HG02885 (cell line): Measurements from ENCODE around the gene PPM1B.
A peak's percentile ranks its signal among the peaks of the same experiment; 100 is the strongest.
"Not testable (repeated sequence)": the region's sequence is repeated elsewhere in the genome, so short reads cannot be mapped to it uniquely, and the experiment has no call there.

ENCODE experiments used
- ATAC-seq: cut with Tn5 transposase; IDR thresholded peaks from one replicate; pipeline ENCODE4 v1.9.1; 2021; ENCODE audit warnings: mild to moderate bottlenecking; ENCODE audit not compliant: unreplicated experiment, poor library complexity

The PPM1B gene

DNA sequence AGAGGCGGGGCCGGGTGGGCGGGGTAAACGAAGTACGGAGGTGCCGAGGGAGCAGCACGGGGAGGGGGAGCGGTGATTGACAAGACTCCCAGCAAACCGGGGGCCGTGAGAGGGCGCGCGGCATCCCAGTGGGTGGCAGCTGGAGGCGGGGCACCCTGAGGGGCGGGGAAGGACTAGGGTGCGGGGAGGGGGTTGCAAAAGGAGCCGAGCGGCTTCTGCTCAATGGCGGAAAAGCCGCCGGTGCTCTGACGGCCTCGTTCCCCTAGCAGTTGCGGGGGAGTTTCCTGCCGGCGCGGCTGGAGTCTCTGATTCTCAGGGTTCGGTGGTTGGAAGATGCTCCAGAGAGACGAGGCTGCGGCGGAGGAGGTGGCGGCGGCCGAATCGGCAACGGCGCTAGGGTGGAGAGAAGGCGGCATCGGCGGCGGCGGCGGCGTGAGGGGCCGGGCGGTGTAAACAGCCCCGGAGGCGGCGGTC, at the start of gene PPM1B:
TSS of gene PPM1B (plus strand) at position 195 of the 474 bp plus-strand sequence. CDS start 32,325 bp downstream, outside the sequence.
- ATAC-seq, result peak; percentile 73

DNA sequence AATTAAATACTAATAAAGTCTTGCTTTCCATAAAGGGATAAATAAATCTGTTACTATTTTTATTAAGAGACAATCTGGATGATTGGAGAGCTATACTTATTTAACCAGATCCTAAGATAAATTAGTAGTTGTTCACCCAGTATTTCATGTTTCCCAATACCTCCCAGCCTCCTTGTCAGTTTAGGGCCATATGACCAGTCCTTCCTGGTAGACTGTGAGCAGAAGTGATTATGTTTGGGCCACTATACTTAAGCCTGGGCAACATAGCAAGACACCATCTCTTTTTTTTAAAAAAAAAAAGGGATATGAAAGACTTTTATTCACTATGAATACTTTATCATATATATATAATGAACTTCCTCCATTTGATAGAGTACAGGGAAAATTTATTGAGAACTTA, 48.8 kb upstream of the PPM1B start:
- ATAC-seq, result no peak

GRCh38 chr2:44120428-44120827, 48.2 kb upstream of the PPM1B start:
- no peak for ATAC-seq

DNA sequence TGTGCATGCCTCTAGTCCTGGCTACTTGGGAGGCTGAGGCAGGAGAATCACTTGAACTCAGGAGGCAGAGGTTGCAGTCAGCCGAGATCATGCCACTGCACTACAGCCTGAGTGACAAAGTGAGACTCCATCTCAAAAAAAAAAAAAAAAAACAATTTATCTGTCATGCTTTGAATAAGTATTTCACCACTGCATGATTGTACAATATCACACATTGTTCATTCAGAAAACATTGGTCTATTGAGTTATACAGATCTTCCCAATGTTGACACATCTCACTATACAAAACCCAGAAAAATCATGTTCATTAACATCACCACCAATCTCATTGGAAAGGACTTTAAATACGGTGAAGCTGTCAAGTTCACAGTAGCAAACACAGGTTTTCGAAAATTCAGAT, 46.8 kb upstream of the PPM1B start:
- ATAC-seq, result no peak

GRCh38 chr2:44124500-44124899, 44.2 kb upstream of the PPM1B start:
- ATAC-seq, result no peak

DNA sequence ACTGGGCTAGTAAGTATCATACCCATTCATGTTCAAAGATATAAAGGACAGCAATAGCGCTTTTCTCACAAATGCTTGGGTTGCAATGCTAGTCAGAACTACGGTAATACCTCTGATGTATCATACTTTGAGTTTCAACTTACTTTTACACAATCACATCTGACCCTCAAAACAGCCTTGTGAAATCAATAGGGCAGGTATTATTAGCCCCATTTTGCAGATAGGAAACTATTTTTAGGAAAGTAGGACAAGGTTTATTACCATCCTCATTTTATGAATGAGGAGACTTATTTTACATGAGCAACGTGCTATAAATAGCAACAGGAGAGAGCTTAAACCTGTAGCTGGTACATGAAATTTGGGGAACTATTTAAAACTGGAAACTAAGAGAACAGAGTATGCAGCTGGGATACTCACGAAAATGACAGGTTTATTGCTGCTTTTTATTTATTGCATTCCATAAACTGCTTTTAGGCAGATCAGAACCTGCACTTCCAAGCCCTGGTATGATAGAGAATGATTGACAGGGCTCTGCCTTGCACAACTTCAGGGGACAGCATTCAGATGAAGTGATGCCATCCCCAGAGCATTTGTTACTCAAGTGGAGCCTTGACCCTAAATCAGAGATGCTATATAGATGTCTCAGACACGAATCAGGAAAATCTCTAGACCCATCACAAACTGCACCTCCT, 42.4 kb upstream of the PPM1B start:
- no peak for ATAC-seq

DNA sequence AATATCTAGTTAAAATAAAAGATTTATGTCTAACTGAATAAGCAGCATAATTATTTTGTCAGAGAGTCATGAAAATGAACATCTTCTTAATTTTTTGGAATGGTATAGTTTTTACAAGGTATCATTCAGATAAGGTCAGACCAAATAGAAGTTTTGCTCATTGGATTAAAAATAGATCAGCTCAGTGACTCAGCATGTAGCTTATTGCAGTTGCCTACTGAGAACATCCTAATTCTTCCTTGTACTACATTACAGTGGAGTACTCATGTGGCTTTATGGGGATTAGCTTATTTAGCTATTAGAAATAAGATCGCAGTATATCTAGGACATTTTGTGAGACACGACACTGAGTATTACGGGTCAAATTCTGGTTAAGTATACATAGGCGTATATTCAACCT, 38.2 kb upstream of the PPM1B start:
- no peak for ATAC-seq

- no peak for ATAC-seq
Observed at GRCh38 chr2:44131177-44131576, 37.5 kb upstream of the PPM1B start.

DNA sequence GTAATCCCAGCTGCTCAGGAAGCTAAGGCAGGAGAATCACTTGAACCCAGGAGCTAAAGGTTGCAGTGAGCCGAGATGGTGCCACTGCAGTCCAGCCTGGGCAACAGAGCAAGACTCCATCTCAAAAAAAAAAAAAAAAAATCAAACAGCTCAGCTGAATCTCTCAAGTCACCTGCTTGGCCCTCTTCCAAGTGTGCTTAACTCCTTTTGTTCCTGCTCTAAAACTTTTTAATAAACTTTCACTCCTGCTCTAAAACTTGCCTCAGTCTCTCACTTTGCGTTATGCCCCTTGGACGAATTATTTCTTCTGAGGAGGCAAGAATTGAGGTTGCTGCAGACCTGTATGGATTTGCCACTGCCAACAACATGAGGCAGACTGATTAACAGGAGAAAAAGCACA, 35.1 kb upstream of the PPM1B start:
- ATAC-seq, result not testable (repeated sequence)

GRCh38 chr2:44134848-44135247, 33.8 kb upstream of the PPM1B start:
- ATAC-seq, result no peak

DNA sequence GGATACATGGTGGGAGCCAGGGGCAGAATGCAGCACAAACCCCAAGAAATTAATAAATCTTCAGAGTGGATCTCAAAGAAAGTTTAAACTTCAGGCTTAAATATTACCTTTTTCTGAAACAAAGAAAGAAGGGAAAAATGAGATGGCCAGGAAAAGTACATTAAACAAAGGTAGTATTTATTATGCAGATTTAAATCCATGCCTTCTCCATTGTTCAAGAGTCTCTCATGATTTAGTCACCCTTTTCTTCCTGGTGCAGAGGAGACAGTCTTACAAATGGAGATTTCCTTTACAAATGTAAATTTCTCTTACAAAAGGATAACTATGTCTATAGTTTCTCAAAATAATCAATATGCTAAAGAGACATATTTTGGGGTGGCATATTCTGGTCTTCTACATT, 33.4 kb upstream of the PPM1B start:
- ATAC-seq, result no peak

DNA sequence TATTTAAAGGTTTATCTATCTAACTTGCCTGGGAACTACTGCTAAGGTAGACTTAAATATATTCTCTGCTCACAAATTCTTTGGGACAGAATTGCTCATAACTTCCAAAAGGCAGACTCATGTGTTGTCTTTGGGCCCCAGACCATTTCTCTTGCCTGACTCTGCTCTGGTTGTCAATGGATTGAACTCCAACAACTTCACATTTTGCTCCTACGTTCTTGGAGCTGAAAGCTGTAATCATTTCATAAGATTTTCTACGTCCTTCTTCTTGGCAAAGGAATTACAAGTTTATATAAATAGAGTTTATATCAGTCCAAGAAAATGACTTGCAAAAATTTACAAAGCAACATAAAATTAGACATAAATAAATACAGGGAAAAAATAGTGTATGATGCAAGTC, 32.9 kb upstream of the PPM1B start:
- ATAC-seq, result no peak

DNA sequence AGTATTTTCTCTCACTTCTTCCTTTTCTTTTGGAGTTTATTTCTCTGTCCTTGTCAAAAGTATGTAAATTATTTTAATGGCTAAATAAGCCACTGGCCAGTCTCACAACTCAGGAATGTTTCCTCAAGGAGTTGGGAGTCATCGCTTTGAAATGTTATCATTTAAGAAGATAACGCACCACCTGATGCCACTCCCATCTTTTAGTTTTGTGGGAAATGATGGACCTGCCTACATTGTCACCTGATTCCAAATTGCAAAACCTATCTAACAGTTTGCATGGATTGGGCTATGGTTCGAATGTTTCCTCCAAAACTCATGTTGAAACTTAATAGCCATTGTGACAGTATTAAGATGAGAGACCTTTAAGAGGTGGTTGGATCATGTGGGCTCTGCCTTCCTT, 32.4 kb upstream of the PPM1B start:
- ATAC-seq, result no peak

DNA sequence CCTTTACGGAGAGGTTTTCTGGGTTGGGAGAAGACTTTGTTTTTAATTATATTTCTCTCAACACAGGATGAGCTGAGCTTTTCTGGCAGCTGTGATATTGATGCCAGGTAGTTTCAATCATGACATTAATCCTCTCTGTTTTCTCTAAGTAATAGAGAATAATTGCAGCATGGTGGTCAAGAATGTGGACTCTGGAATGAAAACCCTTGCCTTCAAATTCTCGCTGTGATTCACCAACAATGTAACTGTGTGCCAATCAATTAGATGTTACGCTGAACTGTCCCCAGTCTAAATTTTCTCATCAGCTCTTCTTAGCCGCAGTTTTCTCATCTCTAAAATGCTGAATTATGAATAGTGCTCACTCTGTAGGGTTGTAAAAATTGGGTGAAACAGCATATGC, 31.6 kb upstream of the PPM1B start:
- ATAC-seq, result no peak

- no peak for ATAC-seq
Observed at GRCh38 chr2:44137872-44138551, 30.7 kb upstream of the PPM1B start.

DNA sequence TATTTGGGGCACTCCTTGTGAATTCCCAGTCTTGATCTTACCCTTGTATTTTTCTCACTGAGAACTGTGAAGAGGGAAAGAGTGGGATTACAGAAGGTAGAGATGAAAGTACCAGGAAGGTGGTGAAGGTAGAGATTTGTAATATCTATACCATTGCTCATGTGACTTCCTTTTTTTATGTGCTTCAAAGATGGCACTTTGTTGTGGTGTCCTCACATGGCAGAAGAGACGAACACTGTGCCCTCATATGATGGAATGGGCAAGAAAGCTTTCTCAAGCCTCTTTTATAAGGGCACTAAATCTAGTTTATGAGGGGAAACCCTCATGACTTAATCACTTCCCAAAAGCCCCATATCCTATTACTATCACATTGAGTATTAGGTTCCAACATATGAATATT, 28.9 kb upstream of the PPM1B start:
- no peak for ATAC-seq

- no peak for ATAC-seq
Observed at GRCh38 chr2:44142306-44142705, 26.4 kb upstream of the PPM1B start.

DNA sequence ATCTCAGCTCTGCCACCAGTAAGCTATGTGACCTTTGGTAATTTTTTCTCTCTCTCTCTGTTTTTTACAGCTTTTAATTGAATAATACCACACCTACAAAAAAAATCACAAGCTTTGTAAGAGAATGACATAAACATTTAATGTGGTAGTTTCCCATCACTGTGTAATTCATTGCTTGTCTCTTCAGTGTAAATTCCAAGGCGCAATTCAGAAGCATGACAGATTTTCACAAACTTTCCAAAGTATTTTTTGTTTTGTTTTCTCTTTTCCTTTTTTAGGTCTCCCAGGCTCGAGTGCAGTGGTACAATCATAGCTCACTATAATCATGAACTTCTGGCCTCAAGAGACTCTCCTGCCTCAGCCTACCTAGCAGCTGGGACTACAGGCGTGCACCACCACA, 25.0 kb upstream of the PPM1B start:
- ATAC-seq, result no peak

DNA sequence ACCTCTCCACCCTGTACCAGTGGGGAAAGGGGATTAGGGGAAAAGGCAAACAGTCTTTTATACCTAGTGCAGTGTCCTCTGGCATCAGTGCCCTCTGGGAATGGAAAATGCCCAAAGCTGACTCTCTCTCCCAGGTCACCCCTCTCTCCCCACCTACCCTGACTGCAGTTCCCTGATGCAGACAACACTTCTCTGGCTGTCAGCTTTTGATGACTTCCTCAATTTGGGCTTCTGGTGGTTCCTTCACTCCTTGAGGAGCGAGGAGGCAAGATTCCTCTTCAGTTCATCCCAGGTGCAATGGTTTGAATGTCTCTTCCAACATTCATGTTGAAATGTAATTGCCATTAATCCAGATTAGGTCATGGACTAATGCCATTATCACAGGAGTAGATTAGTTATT, 19.7 kb upstream of the PPM1B start:
- ATAC-seq, result no peak

DNA sequence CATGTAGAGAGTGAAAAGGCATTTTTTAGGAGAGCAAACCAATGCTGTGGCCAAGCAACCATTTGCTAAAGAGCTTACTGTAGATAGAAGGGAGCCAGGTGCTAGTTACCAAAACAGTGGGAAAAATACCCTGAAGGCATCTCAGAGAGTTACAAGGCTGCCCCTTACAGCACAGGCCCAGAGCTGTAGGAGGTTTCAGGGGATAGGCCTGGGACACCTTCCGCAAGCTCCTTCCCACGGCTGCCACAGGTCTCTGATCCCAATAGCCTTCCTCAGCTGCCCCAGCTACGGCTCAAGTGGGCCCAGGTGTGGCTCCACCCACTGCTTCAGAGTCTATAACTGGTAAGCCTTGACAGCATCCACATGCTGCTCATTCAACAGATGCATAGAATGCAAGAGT, 18.2 kb upstream of the PPM1B start:
- ATAC-seq, result no peak

- ATAC-seq, result no peak
Observed at GRCh38 chr2:44152865-44153669, 15.6 kb upstream of the PPM1B start.
